Adrenal gland (tissue), 5 donors: ENCODE measurements around the gene UBN1.

Source experiments
- CTCF ChIP-seq, 6 experiments: fragments of 450-650 bp in 4 of 6; fragments of 200-600 bp in 2 of 6; sonication (generic) in 1 of 6; IDR thresholded peaks; 1 replicate in 5 of 6; 2 replicates in 1 of 6; pipeline versions ENCODE4 v1.5.1 to v1.8.0; 2016 to 2021; ENCODE audit warnings: antibody characterized with exemption in 6 of 6, mild to moderate bottlenecking in 2 of 6, moderate library complexity in 1 of 6
- POLR2A ChIP-seq, 2 donors: fragments of 450-650 bp; IDR thresholded peaks; one replicate each; pipeline ENCODE4 v1.6.1; 2017; ENCODE audit warnings: antibody characterized with exemption in 2 of 2, mild to moderate bottlenecking in 2 of 2, moderate library complexity in 1 of 2
- donor health status: DM: no; HTN: no; CAD: no.

- TF ChIP-seq CTCF (IDR thresholded peaks at IDR 0.05), result no peak
- TF ChIP-seq POLR2A (IDR thresholded peaks at IDR 0.05), result no peak
Measured at GRCh38 chr16:4886151-4886550, 38.9 kb downstream of the UBN1 start.
